ENCODE measurements around the gene MMP3.

DNA sequence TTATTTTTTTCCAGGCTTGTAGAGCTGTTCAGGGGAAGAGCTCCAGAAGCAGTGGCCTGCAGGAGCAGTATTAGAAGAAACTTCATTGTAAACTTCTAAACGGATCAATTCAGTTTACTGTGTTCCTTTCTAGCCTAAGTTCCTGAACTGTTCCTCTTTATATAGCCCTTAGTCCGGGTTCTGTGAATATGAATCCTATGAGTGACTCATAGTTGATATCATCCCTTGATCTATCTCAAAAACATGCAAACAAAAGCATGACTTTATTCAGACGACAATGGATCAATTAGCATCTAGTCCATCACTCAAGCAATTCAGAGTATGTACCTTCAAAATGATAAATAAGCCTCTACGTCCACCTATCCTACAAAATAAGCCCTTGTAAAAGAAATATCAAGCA, 31.4 kb upstream of the MMP3 start, which contains the start of gene MMP12:
- TF ChIP-seq, protein P1, sequence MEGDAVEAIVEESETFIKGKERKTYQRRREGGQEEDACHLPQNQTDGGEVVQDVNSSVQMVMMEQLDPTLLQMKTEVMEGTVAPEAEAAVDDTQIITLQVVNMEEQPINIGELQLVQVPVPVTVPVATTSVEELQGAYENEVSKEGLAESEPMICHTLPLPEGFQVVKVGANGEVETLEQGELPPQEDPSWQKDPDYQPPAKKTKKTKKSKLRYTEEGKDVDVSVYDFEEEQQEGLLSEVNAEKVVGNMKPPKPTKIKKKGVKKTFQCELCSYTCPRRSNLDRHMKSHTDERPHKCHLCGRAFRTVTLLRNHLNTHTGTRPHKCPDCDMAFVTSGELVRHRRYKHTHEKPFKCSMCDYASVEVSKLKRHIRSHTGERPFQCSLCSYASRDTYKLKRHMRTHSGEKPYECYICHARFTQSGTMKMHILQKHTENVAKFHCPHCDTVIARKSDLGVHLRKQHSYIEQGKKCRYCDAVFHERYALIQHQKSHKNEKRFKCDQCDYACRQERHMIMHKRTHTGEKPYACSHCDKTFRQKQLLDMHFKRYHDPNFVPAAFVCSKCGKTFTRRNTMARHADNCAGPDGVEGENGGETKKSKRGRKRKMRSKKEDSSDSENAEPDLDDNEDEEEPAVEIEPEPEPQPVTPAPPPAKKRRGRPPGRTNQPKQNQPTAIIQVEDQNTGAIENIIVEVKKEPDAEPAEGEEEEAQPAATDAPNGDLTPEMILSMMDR (IDR thresholded peaks at IDR 0.05), result no peak
- TF ChIP-seq POLR2A (IDR thresholded peaks at IDR 0.05) (no peak), EP300 (IDR thresholded peaks at IDR 0.05; ENCODE audit: low read depth) (no peak)

Measured in transverse colon (tissue), 3 donors.